ENCODE measurements around the gene ABHD12B. TPM values are rescaled to one million over a fixed set of nuclear protein-coding genes. Genes with fewer than 3 reads are reported as not detected.

Gene ABHD12B
- total RNA-seq = not detected

GRCh38 chr14:50871914-50872732 lies at the start of gene ABHD12B:
TSS of gene ABHD12B (plus strand) at chr14:50872053. CDS start at chr14:50872175, 122 bp downstream.
- no peak for DNase-seq

GRCh38 chr14:50822501-50823042 lies 49.3 kb upstream of the ABHD12B start:
- no peak for DNase-seq

- peak; percentile 34 for DNase-seq
These were observed 48.6 kb upstream of the ABHD12B start for GRCh38 chr14:50823051-50823761.

GRCh38 chr14:50823762-50824636 lies 47.9 kb upstream of the ABHD12B start:
- DNase-seq = no peak

GRCh38 chr14:50825307-50825706 lies 46.5 kb upstream of the ABHD12B start:
- no peak for DNase-seq

GRCh38 chr14:50826681-50827080 lies 45.2 kb upstream of the ABHD12B start:
- no peak for DNase-seq

- DNase-seq = peak; percentile 6
These were observed 42.9 kb upstream of the ABHD12B start for GRCh38 chr14:50828721-50829488.

GRCh38 chr14:50829489-50830043 lies 42.3 kb upstream of the ABHD12B start:
- peak; percentile 13 for DNase-seq

- DNase-seq = peak; percentile 73
These were observed 41.6 kb upstream of the ABHD12B start for GRCh38 chr14:50830044-50830931.

GRCh38 chr14:50830932-50831725 lies 40.7 kb upstream of the ABHD12B start, which contains the start of gene NIN:
TSS of gene NIN (minus strand) at chr14:50831162. CDS start at chr14:50822056, 9,106 bp downstream.
- DNase-seq = peak; percentile 92

GRCh38 chr14:50831726-50832168 lies 40.1 kb upstream of the ABHD12B start:
- peak; percentile 42 for DNase-seq

- DNase-seq = no peak
These were observed 38.8 kb upstream of the ABHD12B start for GRCh38 chr14:50832935-50833630.

- DNase-seq = no peak
These were observed 37.0 kb upstream of the ABHD12B start for GRCh38 chr14:50834802-50835276.

- no peak for DNase-seq
These were observed 36.6 kb upstream of the ABHD12B start for GRCh38 chr14:50835280-50835679.

- no peak for DNase-seq
These were observed 35.3 kb upstream of the ABHD12B start for GRCh38 chr14:50836515-50836914.

GRCh38 chr14:50837271-50837670 lies 34.6 kb upstream of the ABHD12B start:
- no peak for DNase-seq

- DNase-seq = no peak
These were observed 33.9 kb upstream of the ABHD12B start for GRCh38 chr14:50837850-50838470.

GRCh38 chr14:50839048-50839447 lies 32.8 kb upstream of the ABHD12B start:
- no peak for DNase-seq

Data from tongue (tissue), 2 donors.